Fibroblast of skin of abdomen (primary cell): ENCODE measurements around the gene EGLN3. TPM values are rescaled to one million over a fixed set of nuclear protein-coding genes. Genes with fewer than 3 reads are reported as not detected.
"Not testable (repeated sequence)": the region's sequence is repeated elsewhere in the genome, so short reads cannot be mapped to it uniquely, and the experiment has no call there.

ENCODE experiments used
- DNase-seq: peaks from one replicate; pipeline ENCODE4 v3.0.0-alpha.2; 2013
- polyA plus RNA-seq, 2 experiments: library from polyadenylated mRNA; unstranded; fragments of 120-200 nt; gene quantifications; one replicate each; pipeline ENCODE4 v1.2.1, GENCODE V29; 2013; ENCODE audit not compliant: insufficient read length in 2 of 2

EGLN3 gene
- 1.3 TPM for polyA plus RNA-seq (2013, experiment 1 of 2; ENCODE audit: insufficient read length)
- polyA plus RNA-seq (2013, experiment 2 of 2; ENCODE audit: insufficient read length): 0.89 TPM

- DNase-seq: peak; percentile 64
Observed at GRCh38 chr14:33950320-33951182, at the start of gene EGLN3. Gene EGLN3, minus strand, starts transcription at chr14:33951074. Its CDS starts 322 bp downstream, at chr14:33950752.

- no peak for DNase-seq
Observed at GRCh38 chr14:34000396-34000795, 49.5 kb upstream of the EGLN3 start.

DNA sequence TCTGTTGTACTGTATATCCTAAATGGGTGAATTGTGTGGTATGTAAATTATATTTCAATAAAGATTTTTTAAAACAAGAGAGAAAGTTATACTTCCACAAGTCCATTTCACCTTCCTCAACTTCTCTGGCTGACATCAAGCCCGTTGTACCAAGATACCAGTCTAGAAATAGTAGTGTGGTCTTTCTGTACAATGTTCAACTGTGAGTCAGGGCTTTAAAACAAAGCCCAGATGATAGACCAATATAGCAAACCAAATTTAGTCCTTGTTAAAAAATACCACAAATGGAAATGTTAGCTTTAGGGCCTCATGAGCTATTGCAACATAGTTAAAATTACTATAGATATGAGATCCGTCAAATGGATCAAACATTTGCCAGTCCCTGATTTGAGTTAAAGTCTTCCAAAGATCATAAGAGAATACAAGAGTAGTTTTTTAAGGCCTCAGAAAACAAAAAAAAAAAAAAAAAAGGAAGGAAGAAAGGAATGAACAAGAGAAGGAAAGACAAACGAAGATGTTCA lies 49.0 kb upstream of the EGLN3 start:
- no peak for DNase-seq

DNA sequence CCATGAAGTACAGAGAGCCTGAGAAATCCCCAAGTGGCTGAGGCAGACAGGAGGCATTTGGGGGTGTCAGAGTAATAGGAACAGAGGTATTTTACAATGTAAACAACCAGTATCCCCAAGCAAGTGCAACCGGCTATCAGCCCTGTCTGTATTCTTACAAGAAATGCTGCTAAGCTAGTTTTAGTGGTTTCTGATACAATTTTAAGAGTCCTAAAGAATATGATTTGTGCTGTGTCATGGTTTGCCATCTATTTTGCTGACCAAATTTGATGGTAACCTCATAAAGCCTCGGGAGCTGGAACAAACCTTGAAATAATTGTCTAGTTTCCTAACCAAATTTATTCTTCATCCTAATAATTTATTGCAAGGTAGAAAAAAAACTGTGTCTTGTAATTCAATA lies 46.7 kb upstream of the EGLN3 start:
- no peak for DNase-seq

- DNase-seq: no peak
Observed at GRCh38 chr14:33996462-33996861, 45.6 kb upstream of the EGLN3 start.

GRCh38 chr14:33993246-33993645 lies 42.4 kb upstream of the EGLN3 start:
- peak; percentile 8 for DNase-seq

- DNase-seq: peak; percentile 14
Observed at GRCh38 chr14:33992274-33993007, 41.6 kb upstream of the EGLN3 start.

GRCh38 chr14:33990790-33991189 lies 39.9 kb upstream of the EGLN3 start:
- no peak for DNase-seq

DNA sequence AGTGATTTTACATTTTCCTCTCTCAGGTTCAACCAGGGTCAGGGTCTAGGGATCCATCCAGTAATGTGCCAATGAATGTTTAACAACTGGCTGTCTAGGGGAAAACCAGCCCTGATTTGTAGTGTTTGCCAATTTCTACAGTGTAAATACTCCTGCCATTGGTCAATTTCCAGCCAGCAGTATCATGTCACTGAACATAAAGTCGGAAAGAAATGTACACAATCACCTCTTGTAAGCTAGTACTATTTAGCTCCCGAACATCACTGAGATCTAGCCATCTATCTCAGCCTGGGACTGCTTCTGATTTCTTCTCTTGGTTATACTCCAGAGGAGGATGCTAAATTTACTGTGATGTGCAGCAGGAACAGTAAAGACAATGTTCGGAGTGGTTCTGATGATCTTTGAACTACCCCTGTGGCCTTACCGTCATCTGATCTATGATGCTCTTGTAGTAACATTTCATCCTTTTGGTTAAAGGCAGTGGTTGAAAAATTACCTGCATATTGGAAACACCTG lies 36.7 kb upstream of the EGLN3 start:
- DNase-seq: no peak

- DNase-seq: peak; percentile 95
Observed at GRCh38 chr14:33986804-33987203, 35.9 kb upstream of the EGLN3 start.

GRCh38 chr14:33985242-33985641 lies 34.4 kb upstream of the EGLN3 start:
- DNase-seq: no peak

DNA sequence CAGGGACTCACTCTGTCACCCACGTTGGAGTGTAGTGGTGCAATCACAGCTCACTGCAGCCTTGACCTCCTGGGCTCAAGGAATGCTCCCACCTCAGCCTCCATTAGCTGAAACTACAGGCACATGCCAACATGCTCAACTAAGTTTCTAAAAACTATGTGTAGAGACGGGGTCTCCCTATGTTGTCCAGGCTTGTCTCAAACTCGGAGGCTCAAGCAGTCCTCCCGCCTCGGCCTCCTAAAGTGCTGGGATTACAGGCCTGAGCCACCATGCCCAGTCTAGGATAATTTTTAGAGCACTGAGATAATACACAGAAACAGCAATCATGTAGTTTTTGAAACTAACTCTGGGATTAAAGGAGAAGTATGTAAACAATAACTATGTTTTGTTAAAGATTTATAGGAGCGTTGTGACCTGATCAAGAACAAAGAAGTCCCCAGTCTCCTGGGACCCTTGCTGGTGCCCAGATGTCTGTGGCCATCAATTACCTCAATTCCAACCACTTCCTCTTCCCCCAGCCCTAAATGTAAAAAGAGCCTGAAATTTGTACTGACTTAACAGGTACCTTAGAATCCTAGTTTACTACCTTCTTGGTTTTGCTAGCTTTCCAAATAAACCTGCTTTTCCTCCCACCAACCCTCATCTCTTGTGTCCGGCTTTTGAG lies 28.9 kb upstream of the EGLN3 start:
- DNase-seq: no peak

DNA sequence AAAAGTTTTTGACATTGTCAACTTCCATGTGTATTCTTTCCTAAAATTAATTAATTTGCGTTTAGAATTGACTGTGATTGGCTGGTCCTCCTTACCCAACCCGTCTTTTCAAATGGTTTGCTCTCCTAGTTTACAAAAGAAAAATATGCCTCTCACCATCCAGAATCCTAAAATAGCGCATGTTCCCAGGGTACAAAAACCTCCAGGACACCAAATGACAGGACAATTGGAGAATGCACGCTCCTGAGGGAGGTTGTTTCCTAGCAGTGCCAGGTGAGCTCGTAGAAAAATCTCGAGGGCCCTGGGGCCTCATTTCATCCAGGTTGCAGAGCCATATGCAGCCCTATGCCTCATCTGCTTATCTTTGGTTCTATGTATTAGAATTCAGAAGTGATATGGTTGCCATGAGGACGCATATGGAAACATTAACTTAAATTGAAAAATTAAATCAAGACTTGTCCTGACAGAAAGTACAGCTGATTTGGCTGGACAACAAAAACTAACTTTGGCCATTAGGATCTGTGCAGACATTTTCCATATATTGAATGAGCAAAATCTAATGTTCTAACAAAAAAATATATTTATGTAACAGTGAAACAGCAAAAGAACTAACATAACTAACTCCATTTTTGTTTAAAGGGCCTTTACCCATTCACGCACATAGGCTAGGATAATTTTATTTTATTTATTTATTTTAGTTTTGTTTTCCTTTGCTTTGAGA lies 28.2 kb upstream of the EGLN3 start:
- DNase-seq: no peak

DNA sequence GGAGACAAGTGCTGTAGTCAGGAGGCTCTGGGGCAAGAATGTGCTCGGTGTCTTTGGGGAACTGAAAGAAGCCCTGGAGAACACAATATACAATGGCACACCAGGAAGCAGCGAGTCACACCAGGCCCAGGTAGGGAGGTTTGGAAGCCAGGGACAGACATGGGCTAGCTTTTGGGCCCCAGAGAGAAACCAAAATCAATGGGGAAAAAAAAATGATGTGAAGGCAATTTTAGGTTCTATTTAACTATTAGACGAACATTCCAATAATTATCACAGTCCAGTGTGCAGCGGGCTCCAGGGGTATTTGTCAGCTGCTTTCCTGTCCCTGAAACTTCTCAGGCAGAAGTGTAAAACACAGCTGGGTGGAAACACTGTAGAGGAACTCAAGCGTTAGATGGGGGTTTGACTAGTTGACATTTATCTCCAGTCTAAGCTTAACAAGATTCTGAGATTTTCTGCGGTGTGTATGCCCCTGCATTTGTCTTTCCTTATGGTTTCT lies 21.8 kb upstream of the EGLN3 start:
- DNase-seq: no peak

DNA sequence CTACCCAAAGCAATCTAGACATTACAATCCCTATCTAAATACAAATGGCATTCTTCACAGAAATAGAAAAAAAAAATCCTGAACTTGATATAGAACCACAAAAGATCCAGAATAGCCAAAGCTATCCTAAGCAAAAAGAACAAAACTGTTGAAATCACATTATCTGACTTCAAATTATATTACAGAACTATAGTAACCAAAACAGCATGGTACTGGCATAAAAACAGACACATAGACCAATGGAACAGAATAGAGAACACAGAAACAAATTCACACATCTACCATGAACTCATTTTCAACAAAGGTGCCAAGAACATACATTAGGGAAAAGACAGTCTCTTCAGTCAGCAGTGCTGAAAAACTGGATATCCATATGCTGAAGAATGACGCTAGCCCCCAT lies 19.0 kb upstream of the EGLN3 start:
- not testable (repeated sequence) for DNase-seq

DNA sequence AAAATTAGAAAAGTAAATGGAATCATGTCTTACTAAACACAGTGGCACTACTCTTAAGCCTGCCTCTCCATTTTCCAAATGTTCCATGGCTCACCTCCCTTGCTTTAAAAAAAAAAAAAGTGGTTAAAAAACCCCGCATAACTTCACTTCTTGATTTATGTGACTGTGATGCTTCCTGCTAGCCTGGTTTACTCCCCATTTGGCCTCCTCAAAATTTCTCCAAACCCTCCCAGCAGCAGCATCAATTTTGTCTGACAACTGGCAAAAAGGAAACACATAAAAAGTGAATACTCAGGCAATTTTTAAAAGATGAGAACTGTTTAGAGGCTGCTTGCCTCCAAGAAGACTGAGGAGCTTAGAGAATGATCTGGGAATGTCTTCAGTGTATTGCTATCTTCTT lies 17.8 kb upstream of the EGLN3 start:
- no peak for DNase-seq

DNA sequence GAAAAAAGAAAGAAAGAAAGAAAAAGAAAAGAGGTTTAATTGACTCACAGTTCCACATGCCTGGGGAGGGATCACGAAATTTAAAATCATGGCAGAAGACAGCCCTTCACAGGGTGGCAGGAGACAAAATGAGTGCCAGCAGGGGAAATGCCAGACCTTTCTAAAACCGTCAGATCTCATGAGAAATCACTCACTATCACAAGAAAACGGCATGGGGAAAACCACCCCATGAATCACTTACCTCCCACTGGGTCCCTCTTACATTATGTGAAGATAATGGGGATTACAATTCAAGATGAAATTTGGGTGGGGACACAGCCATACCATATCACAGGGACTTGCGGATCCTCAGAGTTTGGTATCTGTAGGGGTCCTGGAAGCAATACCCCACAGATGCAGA lies 16.3 kb upstream of the EGLN3 start:
- DNase-seq: no peak

DNA sequence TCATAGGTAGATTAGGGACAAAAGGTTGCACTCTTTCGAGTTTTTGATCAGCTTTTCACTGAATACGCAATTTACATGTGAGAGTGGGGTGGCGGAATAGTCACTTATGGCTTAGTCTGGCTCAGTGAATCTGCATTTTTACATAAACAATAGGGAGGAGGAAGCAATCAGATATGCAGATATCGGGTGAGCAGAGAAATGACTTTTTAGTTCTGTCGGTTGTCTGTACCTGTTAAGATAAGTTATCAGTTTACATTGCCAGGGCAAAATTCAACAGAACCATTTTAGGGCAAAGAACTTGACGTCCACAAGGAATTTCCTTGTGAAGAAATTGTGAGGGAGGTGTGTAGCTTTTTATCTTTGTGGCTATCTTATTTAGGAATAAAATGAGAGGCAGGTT lies 15.4 kb upstream of the EGLN3 start:
- DNase-seq: no peak

DNA sequence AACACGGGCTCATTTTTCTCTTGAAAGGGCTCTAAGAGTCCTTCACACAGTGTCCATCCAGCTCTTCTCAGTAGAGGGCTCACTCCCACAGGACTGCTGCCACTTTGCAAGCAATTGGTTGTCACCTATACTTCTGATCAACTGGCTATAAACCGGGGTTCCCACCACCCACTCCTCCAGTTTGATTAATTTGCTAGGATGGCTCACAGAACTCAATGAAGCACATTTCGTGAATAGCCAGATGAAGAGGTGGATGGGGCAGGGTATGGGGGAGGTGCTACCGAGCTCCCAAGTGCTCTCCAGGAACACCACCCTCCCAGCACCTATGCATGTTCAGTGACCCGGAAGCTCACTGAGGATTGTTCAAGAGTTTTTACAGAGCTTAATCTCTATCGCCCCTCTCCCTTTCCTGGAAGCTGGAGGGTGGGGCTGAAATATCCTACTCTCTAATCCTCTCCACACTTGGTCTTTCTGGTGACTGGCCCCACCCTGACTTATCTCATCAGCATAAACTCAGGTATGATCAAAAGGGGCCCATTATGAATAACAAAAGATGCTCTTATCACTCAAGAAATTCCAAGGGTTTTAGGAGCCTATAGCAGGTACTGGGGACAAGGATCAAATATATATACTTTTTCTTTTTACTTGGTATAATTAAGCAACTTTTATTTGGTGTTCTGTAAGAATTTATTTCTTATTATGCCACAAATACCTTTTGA lies 13.9 kb upstream of the EGLN3 start:
- DNase-seq: no peak

DNA sequence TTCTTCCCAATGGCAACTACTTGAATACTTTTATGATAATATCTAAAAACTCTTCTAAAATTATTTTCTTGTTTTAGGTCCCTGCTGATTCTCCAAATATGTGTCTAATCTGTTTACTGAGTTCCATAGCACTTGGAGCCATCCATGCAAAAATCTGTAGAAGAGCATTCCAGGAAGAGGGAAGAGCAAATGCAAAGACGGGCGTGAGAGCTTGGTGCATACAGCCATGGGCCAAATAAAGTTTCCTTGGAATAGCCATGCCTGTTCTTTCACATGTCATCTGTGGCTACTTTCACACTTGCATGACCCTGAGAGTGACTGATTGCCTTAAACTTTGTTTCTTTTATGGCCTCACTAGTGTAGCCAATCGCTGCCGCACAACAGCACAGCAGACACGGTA lies 13.0 kb upstream of the EGLN3 start:
- no peak for DNase-seq

DNA sequence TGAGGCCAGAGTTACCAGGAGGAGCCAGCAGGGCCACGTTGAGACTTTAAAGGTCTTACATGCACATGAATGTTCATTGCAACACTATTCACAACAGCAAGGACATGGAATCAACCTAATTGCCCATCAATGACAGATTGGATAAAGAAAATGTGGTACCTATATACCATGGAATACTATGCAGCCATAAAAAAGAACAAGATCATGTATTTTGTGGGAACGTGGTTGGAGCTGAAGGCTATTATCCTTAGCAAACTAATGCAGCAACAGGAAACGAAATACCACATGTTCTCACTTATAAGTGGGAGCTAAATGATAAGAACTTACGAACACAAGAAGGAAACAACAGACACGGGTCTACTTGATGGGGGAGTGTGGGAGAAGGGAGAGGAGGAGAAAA lies 11.6 kb upstream of the EGLN3 start:
- DNase-seq: not testable (repeated sequence)
